IPS-18c (cell line): ENCODE results near the gene CREB5.
"Not testable (repeated sequence)": the region's sequence is repeated elsewhere in the genome, so short reads cannot be mapped to it uniquely, and the experiment has no call there.

Experiments used
- H3K4me3 ChIP-seq: 2 replicates; pipeline ENCODE4 v1.7.0; 2013; ENCODE audit warnings: low read depth, mild to moderate bottlenecking, low read length, moderate library complexity; ENCODE audit not compliant: insufficient read depth
- H3K9me3 ChIP-seq: one replicate; pipeline ENCODE4 v1.6.1; 2013; ENCODE audit warnings: mild to moderate bottlenecking, low read length, moderate library complexity; ENCODE audit not compliant: control insufficient read depth, insufficient read depth

Gene CREB5

DNA sequence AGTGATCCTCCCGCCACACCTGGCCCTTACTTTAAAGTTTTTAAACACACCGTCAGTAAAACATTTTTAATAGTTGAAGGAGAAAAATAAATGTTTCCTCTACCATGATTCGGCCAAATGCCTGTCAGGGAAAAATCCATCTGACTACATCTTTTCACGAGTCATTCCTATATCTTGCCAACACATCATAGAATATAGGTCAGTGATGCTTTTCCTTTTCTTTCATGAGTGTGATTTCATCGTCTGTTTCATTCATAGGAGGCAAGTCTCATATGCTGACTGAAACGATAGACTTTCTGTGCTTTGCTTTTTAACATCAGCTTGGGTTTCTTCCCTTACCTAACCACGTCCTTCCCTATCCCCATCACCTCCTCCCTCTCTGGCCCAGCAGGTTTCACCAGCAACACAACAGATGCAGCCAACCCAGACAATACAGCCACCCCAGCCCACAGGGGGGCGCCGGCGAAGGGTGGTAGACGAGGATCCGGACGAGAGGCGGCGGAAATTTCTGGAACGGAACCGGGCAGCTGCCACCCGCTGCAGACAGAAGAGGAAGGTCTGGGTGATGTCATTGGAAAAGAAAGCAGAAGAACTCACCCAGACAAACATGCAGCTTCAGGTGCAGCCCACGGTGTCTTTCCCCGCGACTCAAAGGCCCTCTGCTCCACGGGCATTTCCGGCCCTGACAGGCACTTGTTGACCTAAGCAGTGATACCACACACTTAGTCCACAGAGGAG is 396.6 kb downstream of the CREB5 start:
- Histone ChIP-seq H3K4me3 (no peak overlapping the region), H3K9me3 (no peaks in the 10 kb centered on the region)

DNA sequence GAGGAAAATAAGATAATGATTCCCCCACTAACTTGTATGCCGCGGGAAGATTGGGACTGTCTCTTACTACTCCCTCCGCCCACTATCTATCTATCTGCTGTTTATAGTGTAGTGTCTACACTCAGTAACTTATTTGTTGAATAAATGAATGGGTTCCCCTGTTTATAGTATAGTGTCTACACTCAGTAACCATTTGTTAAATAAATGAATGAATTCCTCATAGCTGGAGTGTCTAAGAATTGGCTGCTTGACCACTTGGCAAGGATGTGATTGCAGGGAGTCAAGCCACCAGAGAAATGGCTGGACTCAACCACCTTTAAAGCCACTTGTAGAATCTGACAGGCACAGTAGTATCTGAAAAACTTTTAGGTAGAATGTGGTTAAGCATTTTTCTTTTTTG is 398.7 kb downstream of the CREB5 start:
- no peak overlapping the region for H3K4me3 ChIP-seq
- H3K9me3 ChIP-seq, result no peaks in the 10 kb centered on the region

DNA sequence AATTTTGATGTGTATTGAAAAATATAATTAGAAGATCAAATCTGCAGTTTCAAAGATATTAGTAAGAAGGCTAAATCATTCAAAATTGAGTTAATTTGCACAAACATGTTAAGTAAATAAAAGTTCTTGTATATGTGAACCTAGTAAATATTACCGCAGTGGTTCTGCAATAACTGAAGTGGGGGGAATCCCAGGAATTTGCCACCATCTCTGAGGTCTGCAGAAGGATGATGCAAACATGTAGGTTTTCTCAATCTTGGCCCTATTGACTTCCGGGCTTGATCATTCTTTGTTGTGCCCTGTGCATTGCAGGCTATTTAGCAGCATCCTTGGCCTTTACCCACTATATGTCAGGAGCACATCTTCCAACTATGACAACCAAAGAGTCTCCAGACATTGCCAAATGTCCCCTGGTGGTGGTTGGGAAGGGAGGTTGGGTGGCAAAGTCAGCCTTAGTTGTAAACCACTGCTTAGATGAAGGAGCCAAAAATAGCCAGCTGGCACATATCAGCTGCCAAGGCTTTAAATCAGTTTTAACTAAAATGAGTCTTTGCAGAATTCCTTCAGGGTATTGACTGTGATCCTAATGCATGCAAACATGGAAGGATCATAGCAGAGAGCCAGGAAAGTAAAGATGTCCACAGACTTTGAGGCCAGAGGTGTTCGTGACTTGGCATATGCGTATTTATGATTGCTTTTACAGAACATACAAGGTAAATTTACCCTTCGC is 399.5 kb downstream of the CREB5 start:
- H3K9me3 ChIP-seq, result no peaks in the 10 kb centered on the region
- H3K4me3 ChIP-seq, result no peak overlapping the region

DNA sequence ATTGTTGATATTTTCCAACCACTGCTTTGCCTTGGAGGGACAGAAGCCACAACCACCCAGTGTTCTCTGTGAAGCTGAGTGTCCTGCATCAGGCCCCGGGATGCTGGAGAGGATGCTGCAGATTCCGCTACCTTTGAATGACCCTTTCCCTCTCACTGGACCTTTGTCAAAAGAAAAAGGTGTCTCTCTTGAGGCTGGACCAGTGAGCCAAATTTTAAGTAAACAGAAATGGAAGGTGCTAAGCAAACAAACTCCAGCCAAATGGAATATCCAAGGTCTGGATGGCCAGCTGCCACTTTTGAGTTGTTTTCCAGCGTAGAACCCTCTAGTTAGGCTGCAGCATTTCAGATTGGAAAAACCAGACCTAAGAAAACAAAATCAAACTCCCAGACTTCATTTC is 400.3 kb downstream of the CREB5 start:
- no peaks in the 10 kb centered on the region for H3K9me3 ChIP-seq

DNA sequence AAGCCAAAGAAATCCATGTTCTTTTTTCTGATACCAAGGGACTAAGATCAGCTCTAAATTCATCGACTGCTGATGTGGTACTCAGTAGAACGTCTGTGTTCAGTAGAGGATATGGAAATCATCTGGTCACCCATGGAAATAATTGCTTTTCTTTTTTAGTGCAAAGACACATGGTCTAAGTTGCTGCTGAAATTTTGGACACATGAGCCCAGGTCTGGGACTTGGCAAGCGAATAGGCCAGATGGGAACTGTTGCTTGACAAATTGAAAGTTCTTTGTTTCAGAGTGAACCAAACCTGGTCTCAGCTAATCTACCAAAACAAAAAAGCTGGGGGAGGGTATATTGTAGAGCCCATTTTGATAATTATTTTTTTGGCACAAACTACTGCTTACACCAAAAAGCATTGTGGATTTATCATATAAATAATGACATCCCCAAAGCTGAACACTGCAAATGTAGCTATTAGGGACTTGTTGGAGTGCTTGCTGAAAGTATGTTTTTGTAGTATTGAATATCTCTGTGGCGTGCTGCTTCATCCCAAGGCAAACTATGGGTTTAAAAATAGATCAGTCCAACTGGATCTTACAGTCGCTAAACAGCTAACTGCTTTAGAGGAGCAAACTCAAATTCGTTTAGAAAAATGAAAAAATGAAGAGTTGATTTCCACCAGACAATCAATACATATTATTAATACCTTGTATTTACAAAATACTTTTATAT is 401.1 kb downstream of the CREB5 start:
- no peak overlapping the region for H3K4me3 ChIP-seq
- H3K9me3 ChIP-seq, result no peaks in the 10 kb centered on the region

More for the DNA sequence above, 400.3 kb downstream of the CREB5 start:
- H3K4me3 ChIP-seq, result no peak overlapping the region

DNA sequence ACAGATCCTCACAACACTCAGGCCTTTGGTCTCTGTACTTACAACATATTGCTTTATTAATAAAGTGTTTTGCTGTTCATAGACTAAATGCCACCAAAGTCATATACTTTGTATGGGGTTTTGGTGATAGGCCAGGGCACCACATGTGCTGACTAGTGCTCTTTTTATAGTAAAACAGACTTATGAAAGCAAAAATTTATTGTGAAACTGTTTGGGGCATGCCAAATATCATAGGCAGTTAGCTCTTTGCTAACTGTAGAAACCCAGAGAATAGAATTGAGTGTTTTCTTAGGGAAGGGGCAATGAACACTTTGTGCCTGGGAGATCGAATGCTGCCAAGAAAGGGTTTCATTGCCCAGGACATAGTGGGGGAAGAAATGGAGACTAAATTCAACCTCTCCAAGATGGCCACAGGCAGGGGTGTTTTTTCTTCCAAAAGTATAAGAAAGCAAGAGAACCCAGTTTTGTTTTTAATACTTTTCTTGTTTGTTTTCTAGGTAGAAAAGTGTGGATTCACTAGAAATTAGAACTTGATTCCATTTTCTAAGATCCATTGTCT is 403.1 kb downstream of the CREB5 start:
- H3K4me3 ChIP-seq, result no peak overlapping the region
- H3K9me3 ChIP-seq, result no peaks in the 10 kb centered on the region

DNA sequence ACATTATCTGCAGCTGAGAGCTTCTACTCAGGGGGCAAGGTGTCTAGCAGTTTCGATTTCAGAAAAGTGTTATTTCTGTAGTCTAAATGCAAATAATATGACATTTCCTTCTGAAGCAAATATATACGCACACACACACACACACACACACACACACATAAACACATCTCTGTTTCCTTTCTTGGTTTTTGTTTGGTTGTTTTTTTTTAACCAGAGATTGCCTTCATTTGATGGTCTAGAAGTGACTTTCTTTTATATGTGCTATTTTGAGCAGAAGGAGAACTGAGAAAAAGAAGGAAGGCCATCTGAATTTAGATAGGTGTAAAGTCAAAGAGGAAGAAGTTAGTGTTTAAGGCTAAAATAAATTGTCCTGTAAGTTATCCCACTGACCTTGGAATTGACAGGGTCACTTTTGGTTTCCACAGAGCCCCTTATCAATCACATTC is 403.6 kb downstream of the CREB5 start:
- Histone ChIP-seq H3K4me3 (no peak overlapping the region), H3K9me3 (no peaks in the 10 kb centered on the region)

DNA sequence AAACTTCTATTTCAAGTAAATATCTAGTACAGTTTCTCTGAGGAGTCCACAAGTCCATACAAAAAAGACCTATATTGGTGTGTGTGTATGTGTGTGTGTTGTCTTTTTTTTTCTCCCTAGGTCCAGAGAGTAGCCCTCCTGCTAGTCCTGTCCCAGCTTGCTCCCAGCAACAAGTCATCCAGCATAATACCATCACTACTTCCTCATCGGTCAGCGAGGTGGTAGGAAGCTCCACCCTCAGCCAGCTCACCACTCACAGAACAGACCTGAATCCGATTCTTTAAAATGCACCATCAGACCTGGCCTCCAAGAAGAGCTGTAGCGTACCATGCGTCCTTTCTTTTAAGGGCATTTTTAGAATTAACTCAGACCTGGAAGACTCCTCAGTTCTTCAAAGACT is 406.7 kb downstream of the CREB5 start:
- Histone ChIP-seq H3K9me3 (no peaks in the 10 kb centered on the region), H3K4me3 (no peak overlapping the region)

DNA sequence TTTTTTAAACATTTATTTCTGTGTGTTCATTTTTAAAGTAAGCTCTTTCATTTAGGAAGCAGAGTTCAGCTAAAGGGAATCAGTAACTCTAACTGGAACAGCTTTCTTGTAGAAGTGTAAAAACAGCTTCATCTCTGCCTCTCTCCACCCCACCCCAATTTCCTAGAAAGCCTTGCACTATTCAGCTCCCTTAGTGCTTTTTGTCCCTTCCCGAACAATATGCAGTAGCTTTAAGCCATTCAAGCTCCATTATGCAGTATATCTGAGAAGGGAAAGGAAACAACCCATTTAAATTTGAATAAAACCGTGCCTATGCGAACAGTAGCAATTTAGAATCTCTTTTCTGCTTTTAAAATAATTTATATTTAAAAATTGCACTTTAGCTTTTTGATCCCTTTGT is 411.3 kb downstream of the CREB5 start:
- Histone ChIP-seq H3K9me3 (no peaks in the 10 kb centered on the region), H3K4me3 (no peak overlapping the region)

DNA sequence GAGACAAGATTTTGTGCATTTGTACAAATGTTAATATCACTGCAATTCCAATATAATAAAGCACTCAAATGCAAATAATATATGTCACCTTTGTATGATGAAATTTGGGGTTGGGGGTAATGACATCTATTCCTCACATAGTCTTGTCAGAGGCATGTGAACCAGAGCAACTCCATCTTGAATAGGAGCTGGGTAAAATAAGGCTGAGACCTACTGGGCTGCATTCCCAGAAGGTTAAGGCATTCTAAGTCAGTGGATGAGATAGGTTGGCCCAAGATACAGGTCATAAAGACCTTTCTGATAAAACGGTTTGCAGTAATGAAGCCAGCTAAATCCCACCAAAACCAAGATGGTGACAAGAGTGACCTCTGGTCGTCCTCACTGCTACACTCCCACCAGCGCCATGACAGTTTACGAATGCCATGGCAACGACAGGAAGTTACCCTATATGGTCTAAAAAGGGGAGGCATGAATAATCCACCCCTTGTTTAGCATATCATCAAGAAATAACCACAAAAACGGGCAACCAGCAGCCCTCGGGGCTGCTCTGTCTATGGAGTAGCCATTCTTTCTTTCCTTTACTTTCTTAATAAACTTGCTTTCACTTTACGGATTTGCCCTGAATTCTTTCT is 413.6 kb downstream of the CREB5 start:
- not testable (repeated sequence) for H3K4me3 ChIP-seq, H3K9me3 ChIP-seq

DNA sequence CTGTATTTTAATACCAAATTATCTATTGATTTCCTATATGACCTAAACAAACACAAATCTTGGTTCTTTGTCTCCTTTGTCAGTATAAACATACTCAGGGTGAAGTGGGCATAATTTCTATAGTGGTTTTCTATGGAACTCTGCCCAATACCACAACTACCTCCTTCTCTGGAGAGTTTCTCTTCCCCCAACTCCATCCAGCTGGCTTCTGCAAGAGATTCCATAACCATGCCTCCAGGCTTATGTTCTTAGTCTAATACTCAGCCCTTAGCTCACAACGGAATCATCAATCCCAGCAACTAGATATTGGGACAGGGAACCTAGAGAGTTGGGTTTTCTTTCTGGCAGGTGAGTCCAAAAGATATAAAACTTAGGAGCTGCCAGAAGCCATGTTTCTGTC is 418.5 kb downstream of the CREB5 start:
- Histone ChIP-seq H3K4me3 (no peak overlapping the region), H3K9me3 (no peaks in the 10 kb centered on the region)

DNA sequence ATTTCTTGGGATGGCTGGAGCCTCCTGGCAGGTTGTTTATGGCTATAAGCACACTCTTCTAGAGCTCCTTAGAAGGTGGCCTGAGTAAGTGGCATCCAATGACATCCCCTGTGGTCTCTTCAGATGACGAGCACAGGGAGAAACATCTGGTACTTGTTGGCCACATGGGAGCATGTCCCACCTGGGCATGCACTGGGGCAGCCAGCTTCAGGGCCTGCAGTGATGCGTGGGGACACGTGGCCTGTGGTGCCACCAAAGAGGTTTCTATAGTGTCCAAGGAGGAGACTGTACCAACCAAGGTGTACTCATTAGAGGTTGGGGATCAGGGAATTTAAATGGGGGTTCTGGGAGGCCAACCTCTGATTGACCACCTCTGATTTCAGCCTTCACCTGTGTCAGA is 420.4 kb downstream of the CREB5 start:
- peaks cover 4% of the 10 kb centered on the region for H3K9me3 ChIP-seq
- no peak overlapping the region for H3K4me3 ChIP-seq

DNA sequence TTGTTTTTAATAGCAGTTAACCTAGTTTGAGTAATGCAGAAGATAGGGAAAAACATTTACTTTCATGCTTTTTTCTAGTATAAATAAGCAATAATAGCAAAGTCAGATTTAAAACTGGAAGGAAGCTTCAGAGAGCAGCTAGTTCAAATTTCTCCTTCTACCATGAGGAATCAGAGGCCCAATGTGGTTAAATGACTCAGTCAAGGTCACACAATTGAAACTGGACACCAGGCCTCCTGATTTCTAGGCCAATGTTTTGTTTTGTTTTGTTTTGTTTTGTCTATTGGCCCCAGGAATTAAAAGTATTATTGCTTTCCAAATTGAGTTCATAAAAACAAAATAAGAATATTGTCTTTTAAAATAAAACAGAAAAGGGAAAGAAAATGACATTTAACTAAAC is 423.5 kb downstream of the CREB5 start:
- Histone ChIP-seq H3K4me3 (no peak overlapping the region), H3K9me3 (peaks cover 4% of the 10 kb centered on the region)

DNA sequence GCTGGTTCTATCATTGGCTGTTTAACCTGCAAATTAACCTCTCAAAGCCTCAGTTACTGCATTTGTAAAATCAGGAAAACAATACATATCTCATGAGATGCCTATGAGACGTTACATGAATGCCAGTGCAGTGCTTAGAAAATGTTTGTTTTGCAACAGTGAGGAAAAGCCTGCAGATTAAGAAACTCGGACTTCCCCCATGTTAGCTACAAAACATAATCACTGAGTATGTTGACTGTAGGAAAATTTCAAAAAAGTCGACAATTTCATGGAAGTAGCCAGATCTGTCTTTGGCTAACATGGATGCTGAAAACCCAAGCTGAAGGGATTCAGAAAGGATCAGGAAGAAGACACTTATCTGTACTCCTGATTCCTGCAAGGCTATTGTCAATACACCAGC is 424.4 kb downstream of the CREB5 start:
- no peak overlapping the region for H3K4me3 ChIP-seq

DNA sequence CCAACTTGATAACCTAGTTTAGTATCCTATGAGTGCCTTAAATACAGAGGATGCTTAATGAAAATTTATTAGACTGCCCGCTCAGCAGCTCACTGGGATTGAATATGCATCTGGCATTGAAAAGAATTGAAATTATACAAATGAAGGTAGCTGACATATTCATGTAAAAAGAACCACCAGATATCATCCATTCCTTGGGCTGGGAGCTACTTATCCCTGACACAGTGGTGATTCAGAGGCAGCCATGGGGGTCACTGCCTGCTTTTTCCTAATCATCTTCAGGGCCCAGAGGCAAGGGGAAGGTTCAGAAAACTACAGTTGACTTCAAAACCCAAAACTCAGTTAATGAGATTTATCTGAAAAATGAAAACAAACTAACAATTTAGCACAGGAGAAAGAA is 424.9 kb downstream of the CREB5 start:
- no peak overlapping the region for H3K4me3 ChIP-seq
- H3K9me3 ChIP-seq, result peaks cover 4% of the 10 kb centered on the region

More for the DNA sequence above, 424.4 kb downstream of the CREB5 start:
- peaks cover 4% of the 10 kb centered on the region for H3K9me3 ChIP-seq

DNA sequence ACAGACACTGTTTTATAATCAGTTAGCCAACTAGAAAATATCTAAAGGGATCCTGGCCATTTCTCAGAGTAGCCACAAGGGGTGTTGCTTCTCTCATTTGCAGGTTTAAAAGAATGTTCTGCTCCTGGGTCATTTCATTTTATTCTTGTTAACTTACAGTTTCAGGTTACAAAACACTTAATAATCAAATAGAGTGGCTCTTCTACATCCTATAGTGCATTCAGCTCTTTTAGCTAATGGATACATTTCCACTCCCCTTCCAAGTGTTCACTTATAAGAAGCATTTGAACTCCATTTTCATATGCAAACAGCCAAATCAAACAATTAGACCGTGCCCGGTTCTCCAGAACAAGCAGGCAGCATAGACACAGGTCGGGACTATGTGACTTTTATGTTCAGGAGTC is 428.3 kb downstream of the CREB5 start:
- Histone ChIP-seq H3K9me3 (peaks cover 4% of the 10 kb centered on the region), H3K4me3 (no peak overlapping the region)

DNA sequence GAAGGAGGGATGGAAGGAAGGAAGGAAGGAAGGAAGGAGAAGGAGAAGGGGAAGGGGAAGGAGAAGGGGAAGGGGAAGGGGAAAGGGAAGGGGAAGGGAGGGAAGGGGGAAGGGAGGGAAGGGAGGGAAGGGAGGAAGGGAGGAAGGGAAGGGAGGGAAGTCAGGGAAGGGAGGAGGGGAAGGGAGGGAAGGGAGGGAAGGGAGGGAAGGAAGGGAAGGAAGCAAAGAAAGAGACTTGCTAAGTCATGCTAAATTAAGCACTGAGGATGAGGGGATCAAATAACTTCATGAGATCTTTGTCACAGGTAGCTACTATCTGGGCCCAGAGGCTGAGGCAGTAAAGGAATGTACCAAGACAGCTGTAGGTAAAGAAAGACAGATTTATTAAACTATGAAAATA is 429.4 kb downstream of the CREB5 start:
- Histone ChIP-seq H3K4me3 (no peak overlapping the region), H3K9me3 (peaks cover 4% of the 10 kb centered on the region)
